ENCODE measurements around the gene PSORS1C1.

GRCh38 chr6:31110825-31111582, 3.6 kb upstream of the PSORS1C1 start:
- TF ChIP-seq CTCF (IDR thresholded peaks at IDR 0.05) (no peak), POLR2A (IDR thresholded peaks at IDR 0.05) (no peak)

All from Peyer's patch (tissue), 4 donors.